WTC11 (cell line): ENCODE measurements around the gene LMOD3. TPM values are rescaled to one million over a fixed set of nuclear protein-coding genes. Genes with fewer than 3 reads are reported as not detected.
A peak's percentile ranks its signal among the peaks of the same experiment; 100 is the strongest.

ENCODE experiments used
- ATAC-seq: fragments of 200-7000 bp; cut with Tn5 transposase; 2 replicates; pipeline ENCODE4 v1.10.0; 2021; ENCODE audit warnings: mild to moderate bottlenecking, moderate library complexity
- CTCF ChIA-PET: fragments of 300-600 bp; sonication (Branson Sonifier 250); formaldehyde crosslinking; loops from one replicate; lab custom pipeline; 2021; ENCODE audit warnings: antibody characterized with exemption; lab: Charles Lee
- POLR2A ChIA-PET: fragments of 350-600 bp; sonication (Branson Sonifier 250); formaldehyde crosslinking; loops from one replicate; lab custom pipeline; 2021; ENCODE audit warnings: antibody characterized with exemption; lab: Charles Lee
- DNase-seq: peaks from one replicate; pipeline ENCODE4 v3.0.0; 2021; ENCODE audit warnings: low spot score
- H3K27ac Mint-ChIP-seq: 2 replicates; pipeline ENCODE4 v1.8.0; 2021; ENCODE audit warnings: mixed read lengths
- H3K27me3 Mint-ChIP-seq: 2 replicates; pipeline ENCODE4 v1.8.0; 2021; ENCODE audit warnings: low read depth, mild to moderate bottlenecking, moderate library complexity, mixed read lengths
- H3K36me3 Mint-ChIP-seq: 2 replicates; pipeline ENCODE4 v1.8.0; 2021; ENCODE audit warnings: mixed read lengths
- H3K4me1 Mint-ChIP-seq: 2 replicates; pipeline ENCODE4 v1.8.0; 2022; ENCODE audit warnings: mixed read lengths
- H3K4me3 Mint-ChIP-seq: 2 replicates; pipeline ENCODE4 v1.8.0; 2021; ENCODE audit warnings: mild to moderate bottlenecking, moderate library complexity, mixed read lengths
- H3K9me3 Mint-ChIP-seq: 2 replicates; pipeline ENCODE4 v1.8.0; 2021; ENCODE audit warnings: mixed read lengths
- ATF3 ChIP-seq: sonication (generic); formaldehyde crosslinking; conservative IDR thresholded peaks from 2 replicates; pipeline ENCODE4 v1.8.1; 2022; ENCODE audit warnings: mild to moderate bottlenecking, missing genetic modification reagents
- CREB1 ChIP-seq: sonication (generic); formaldehyde crosslinking; IDR thresholded peaks from 2 replicates; pipeline ENCODE4 v1.8.0; 2023; ENCODE audit warnings: mild to moderate bottlenecking, missing genetic modification reagents
- ETV6 ChIP-seq: sonication (generic); formaldehyde crosslinking; IDR thresholded peaks from 2 replicates; pipeline ENCODE4 v1.8.1; 2022; ENCODE audit warnings: mild to moderate bottlenecking, missing genetic modification reagents
- FOXK1 ChIP-seq: sonication (generic); formaldehyde crosslinking; IDR thresholded peaks from 2 replicates; pipeline ENCODE4 v1.8.0; 2022; ENCODE audit warnings: mild to moderate bottlenecking, moderate library complexity, missing genetic modification reagents
- GABPB1 ChIP-seq: sonication (generic); formaldehyde crosslinking; IDR thresholded peaks from 2 replicates; pipeline ENCODE4 v1.8.1; 2023; ENCODE audit warnings: mild to moderate bottlenecking, missing genetic modification reagents
- HMGA2 ChIP-seq: fragments of 250-450 bp; sonication (Bioruptor Pico); IDR thresholded peaks from 2 replicates; pipeline ENCODE4 v1.4.0; 2021; ENCODE audit warnings: mild to moderate bottlenecking, moderate library complexity
- JUN ChIP-seq: sonication (generic); formaldehyde crosslinking; IDR thresholded peaks from 2 replicates; pipeline ENCODE4 v1.8.0; 2023; ENCODE audit warnings: mild to moderate bottlenecking, missing genetic modification reagents
- NFE2L1 ChIP-seq: sonication (generic); formaldehyde crosslinking; IDR thresholded peaks from 2 replicates; pipeline ENCODE4 v1.8.1; 2023; ENCODE audit warnings: missing genetic modification reagents
- NR2C2 ChIP-seq: sonication (generic); formaldehyde crosslinking; IDR thresholded peaks from 2 replicates; pipeline ENCODE4 v1.8.0; 2022; ENCODE audit warnings: mild to moderate bottlenecking, missing genetic modification reagents
- PRDM15 ChIP-seq: sonication (generic); formaldehyde crosslinking; IDR thresholded peaks from 2 replicates; pipeline ENCODE4 v1.8.0; 2022; ENCODE audit warnings: missing genetic modification reagents
- SP1 ChIP-seq: sonication (generic); formaldehyde crosslinking; conservative IDR thresholded peaks from 2 replicates; pipeline ENCODE4 v1.8.1; 2022; ENCODE audit warnings: missing genetic modification reagents
- TCF7 ChIP-seq: sonication (generic); formaldehyde crosslinking; IDR thresholded peaks from 2 replicates; pipeline ENCODE4 v1.8.0; 2022; ENCODE audit warnings: mild to moderate bottlenecking, low read depth, missing genetic modification reagents, moderate library complexity
- ZNF232 ChIP-seq: sonication (generic); formaldehyde crosslinking; IDR thresholded peaks from 2 replicates; pipeline ENCODE4 v1.8.0; 2022; ENCODE audit warnings: mild to moderate bottlenecking, missing genetic modification reagents
- ZNF671 ChIP-seq: fragments of 250-450 bp; sonication (Bioruptor Pico); IDR thresholded peaks from 2 replicates; pipeline ENCODE4 v1.8.0; 2021; ENCODE audit warnings: mild to moderate bottlenecking
- total RNA-seq: library from RNA; stranded (reverse); gene quantifications from 3 replicates; pipeline ENCODE4 v1.2.3, GENCODE V29; 2021

Gene LMOD3
- total RNA-seq, 1 experiment from 2014 or later, result not detected

- Mint-ChIP-seq H3K27me3 (no peaks in the 10 kb centered on the region), H3K4me1 (peaks cover 55% of the 10 kb centered on the region), H3K9me3 (no peaks in the 10 kb centered on the region), H3K27ac (no peak within 1 kb of the TSS), H3K36me3 (no peaks in the 10 kb centered on the region), H3K4me3 (peak within 1 kb of the TSS; percentile 92)
- CTCF ChIA-PET, result interaction anchor here (0.6 to 1.6 kb wide), 2 partner anchors 222 to 338 kb away, joined by 3 read pairs; no protein-coding TSS in a partner anchor
- TF ChIP-seq GABPB1 (CRISPR knock-in tag) (0 out of 2 replicates have a peak, but pooled peaks have one; percentile 6), NFE2L1 (CRISPR knock-in tag) (0 out of 2 replicates have a peak, but pooled peaks have one; percentile 25), JUN (CRISPR knock-in tag) (no peak), NR2C2 (CRISPR knock-in tag) (no peak), ETV6 (peak; percentile 41; the same call in 1 of the 2 replicates), ZNF232 (CRISPR knock-in tag) (0 out of 2 replicates have a peak, but pooled peaks have one; percentile 38), SP1 (CRISPR knock-in tag) (0 out of 2 replicates have a peak, but pooled peaks have one; percentile 39), FOXK1 (CRISPR knock-in tag) (peak; percentile 66; the same call in 1 of the 2 replicates), ZNF671 (CRISPR knock-in tag) (no peak), CREB1 (CRISPR knock-in tag) (no peak)
- DNase-seq (peak; percentile 89), ATAC-seq (peak; percentile 83)
- POLR2A ChIA-PET, result no interaction called here
Observed at GRCh38 chr3:69084326-69085167, 37.8 kb downstream of the LMOD3 start, which contains the start of gene ARL6IP5. TSS of gene ARL6IP5 (plus strand) at chr3:69084937. CDS start at chr3:69085048, 111 bp downstream.

- no peaks in the 10 kb centered on the region for H3K27me3 Mint-ChIP-seq
- POLR2A ChIA-PET, result interaction anchor here (1.4 kb wide), 1 partner anchor 30 kb away, joined by 3 read pairs; the partner anchor contains the start of gene TMF1
- H3K9me3 Mint-ChIP-seq, result no peaks in the 10 kb centered on the region
- no peak for DNase-seq
- CTCF ChIA-PET, result no interaction called here
- ATAC-seq, result no peak
- H3K27ac Mint-ChIP-seq, result no peak overlapping the region
- TF ChIP-seq HMGA2 (CRISPR knock-in tag) (no peak), ZNF671 (CRISPR knock-in tag) (no peak), PRDM15 (CRISPR knock-in tag) (no peak)
- peaks cover 50% of the 10 kb centered on the region for H3K4me1 Mint-ChIP-seq
- H3K4me3 Mint-ChIP-seq, result no peak overlapping the region
- no peaks in the 10 kb centered on the region; the same call in 1 of the 2 replicates for H3K36me3 Mint-ChIP-seq
Observed at GRCh38 chr3:69082805-69083204, 39.6 kb downstream of the LMOD3 start.

GRCh38 chr3:69082361-69082760, 40.0 kb downstream of the LMOD3 start:
- ChIA-PET POLR2A (interaction anchor here (1.4 kb wide), 1 partner anchor 30 kb away, joined by 3 read pairs; the partner anchor contains the start of gene TMF1), CTCF (no interaction called here)
- TF ChIP-seq ETV6, result no peak
- TF ChIP-seq ATF3 (CRISPR knock-in tag), result no peak
- Mint-ChIP-seq H3K27ac (no peak overlapping the region), H3K4me1 (peaks cover 52% of the 10 kb centered on the region), H3K27me3 (no peaks in the 10 kb centered on the region), H3K9me3 (no peaks in the 10 kb centered on the region), H3K36me3 (peaks cover under 1% of the 10 kb centered on the region; the same call in 1 of the 2 replicates), H3K4me3 (no peak overlapping the region)
- DNase-seq (no peak), ATAC-seq (no peak)

GRCh38 chr3:69081583-69082262, 40.7 kb downstream of the LMOD3 start:
- peak overlapping the region; percentile 76; the same call in 1 of the 2 replicates for H3K27ac Mint-ChIP-seq
- H3K36me3 Mint-ChIP-seq, result peaks cover 4% of the 10 kb centered on the region
- H3K9me3 Mint-ChIP-seq, result no peaks in the 10 kb centered on the region
- CTCF ChIA-PET, result no interaction called here
- no peak for DNase-seq
- H3K4me3 Mint-ChIP-seq, result 0 out of 2 replicates have a peak overlapping the region, but pooled peaks have one; percentile 27
- H3K4me1 Mint-ChIP-seq, result peaks cover 52% of the 10 kb centered on the region
- H3K27me3 Mint-ChIP-seq, result no peaks in the 10 kb centered on the region
- TF ChIP-seq TCF7 (CRISPR knock-in tag), result no peak
- ATAC-seq, result no peak
- POLR2A ChIA-PET, result interaction anchor here (0.6 to 1.4 kb wide), 2 partner anchors 29 to 206 kb away, joined by 3 read pairs; partner anchors contain the start of gene TMF1
